Measurements from ENCODE around the gene WDR7.

WDR7 gene

GRCh38 chr18:56743115-56743514, 92.0 kb downstream of the WDR7 start:
- Histone ChIP-seq H3K9me3 (ENCODE audit: low read length) (no peaks in the 10 kb centered on the region), H2AFZ (ENCODE audit: low read depth, low read length) (no peak overlapping the region), H3K4me1 (ENCODE audit: insufficient read depth, low read length) (no peaks in the 10 kb centered on the region), H3K27me3 (ENCODE audit: insufficient read depth, low read length) (no peaks in the 10 kb centered on the region), H3K36me3 (ENCODE audit: insufficient read depth, low read length) (no peaks in the 10 kb centered on the region), H3K4me3 (ENCODE audit: low read length) (no peak overlapping the region)

GRCh38 chr18:56747032-56747658, 96.0 kb downstream of the WDR7 start:
- H3K36me3 ChIP-seq (ENCODE audit: insufficient read depth, low read length): no peaks in the 10 kb centered on the region
- H2AFZ ChIP-seq (ENCODE audit: low read depth, low read length): no peak overlapping the region
- H3K27me3 ChIP-seq (ENCODE audit: insufficient read depth, low read length): no peaks in the 10 kb centered on the region
- H3K4me1 ChIP-seq (ENCODE audit: insufficient read depth, low read length): no peaks in the 10 kb centered on the region
- no peaks in the 10 kb centered on the region for H3K9me3 ChIP-seq (ENCODE audit: low read length)
- H3K4me3 ChIP-seq (ENCODE audit: low read length): no peak overlapping the region

- Histone ChIP-seq H2AFZ (ENCODE audit: low read depth, low read length) (no peak overlapping the region), H3K9me3 (ENCODE audit: low read length) (no peaks in the 10 kb centered on the region), H3K4me1 (ENCODE audit: insufficient read depth, low read length) (no peaks in the 10 kb centered on the region), H3K4me3 (ENCODE audit: low read length) (no peak overlapping the region), H3K36me3 (ENCODE audit: insufficient read depth, low read length) (no peaks in the 10 kb centered on the region), H3K27me3 (ENCODE audit: insufficient read depth, low read length) (no peaks in the 10 kb centered on the region)
These were observed 96.7 kb downstream of the WDR7 start for GRCh38 chr18:56747857-56748256.

- Histone ChIP-seq H3K4me1 (ENCODE audit: insufficient read depth, low read length) (no peaks in the 10 kb centered on the region), H3K9me3 (ENCODE audit: low read length) (no peaks in the 10 kb centered on the region), H3K36me3 (ENCODE audit: insufficient read depth, low read length) (no peaks in the 10 kb centered on the region), H3K27me3 (ENCODE audit: insufficient read depth, low read length) (no peaks in the 10 kb centered on the region), H3K4me3 (ENCODE audit: low read length) (no peak overlapping the region), H2AFZ (ENCODE audit: low read depth, low read length) (no peak overlapping the region)
These were observed 97.6 kb downstream of the WDR7 start for GRCh38 chr18:56748698-56749268.

- H3K9me3 ChIP-seq (ENCODE audit: low read length): no peaks in the 10 kb centered on the region
- H3K4me3 ChIP-seq (ENCODE audit: low read length): no peak overlapping the region
These were observed 105.8 kb downstream of the WDR7 start for GRCh38 chr18:56756966-56757365.

GRCh38 chr18:56770097-56770496, 118.9 kb downstream of the WDR7 start:
- no peak overlapping the region for H3K4me3 ChIP-seq (ENCODE audit: low read length)
- H3K36me3 ChIP-seq (ENCODE audit: insufficient read depth, low read length): no peaks in the 10 kb centered on the region
- H2AFZ ChIP-seq (ENCODE audit: low read depth, low read length): no peak overlapping the region
- peaks cover 5% of the 10 kb centered on the region for H3K9me3 ChIP-seq (ENCODE audit: low read length)
- H3K4me1 ChIP-seq (ENCODE audit: insufficient read depth, low read length): no peaks in the 10 kb centered on the region
- peaks cover 25% of the 10 kb centered on the region for H3K27me3 ChIP-seq (ENCODE audit: insufficient read depth, low read length)

More at GRCh38 chr18:56756966-56757365, 105.8 kb downstream of the WDR7 start:
- no peaks in the 10 kb centered on the region for H3K36me3 ChIP-seq (ENCODE audit: insufficient read depth, low read length)
- H3K4me1 ChIP-seq (ENCODE audit: insufficient read depth, low read length): no peaks in the 10 kb centered on the region
- no peak overlapping the region for H2AFZ ChIP-seq (ENCODE audit: low read depth, low read length)
- H3K27me3 ChIP-seq (ENCODE audit: insufficient read depth, low read length): no peaks in the 10 kb centered on the region

- peaks cover 25% of the 10 kb centered on the region for H3K27me3 ChIP-seq (ENCODE audit: insufficient read depth, low read length)
- peaks cover 5% of the 10 kb centered on the region for H3K9me3 ChIP-seq (ENCODE audit: low read length)
- no peak overlapping the region for H2AFZ ChIP-seq (ENCODE audit: low read depth, low read length)
These were observed 119.7 kb downstream of the WDR7 start for GRCh38 chr18:56770873-56771272.

GRCh38 chr18:56775701-56776100, 124.5 kb downstream of the WDR7 start:
- no peaks in the 10 kb centered on the region for H3K4me1 ChIP-seq (ENCODE audit: insufficient read depth, low read length)
- no peak overlapping the region for H2AFZ ChIP-seq (ENCODE audit: low read depth, low read length)
- no peaks in the 10 kb centered on the region for H3K36me3 ChIP-seq (ENCODE audit: insufficient read depth, low read length)
- peaks cover 3% of the 10 kb centered on the region for H3K9me3 ChIP-seq (ENCODE audit: low read length)
- no peak overlapping the region for H3K4me3 ChIP-seq (ENCODE audit: low read length)
- peaks cover 46% of the 10 kb centered on the region for H3K27me3 ChIP-seq (ENCODE audit: insufficient read depth, low read length)

More at GRCh38 chr18:56770873-56771272, 119.7 kb downstream of the WDR7 start:
- Histone ChIP-seq H3K36me3 (ENCODE audit: insufficient read depth, low read length) (no peaks in the 10 kb centered on the region), H3K4me1 (ENCODE audit: insufficient read depth, low read length) (no peaks in the 10 kb centered on the region), H3K4me3 (ENCODE audit: low read length) (no peak overlapping the region)

GRCh38 chr18:56787390-56787789, 136.2 kb downstream of the WDR7 start:
- Histone ChIP-seq H3K9me3 (ENCODE audit: low read length) (no peaks in the 10 kb centered on the region), H3K4me1 (ENCODE audit: insufficient read depth, low read length) (peaks cover 37% of the 10 kb centered on the region), H3K4me3 (ENCODE audit: low read length) (no peak overlapping the region), H3K27me3 (ENCODE audit: insufficient read depth, low read length) (no peaks in the 10 kb centered on the region), H2AFZ (ENCODE audit: low read depth, low read length) (no peak overlapping the region), H3K36me3 (ENCODE audit: insufficient read depth, low read length) (no peaks in the 10 kb centered on the region)

GRCh38 chr18:56789004-56789888, 138.1 kb downstream of the WDR7 start:
- Histone ChIP-seq H2AFZ (ENCODE audit: low read depth, low read length) (no peak overlapping the region), H3K27me3 (ENCODE audit: insufficient read depth, low read length) (no peaks in the 10 kb centered on the region), H3K36me3 (ENCODE audit: insufficient read depth, low read length) (no peaks in the 10 kb centered on the region), H3K4me1 (ENCODE audit: insufficient read depth, low read length) (peaks cover 36% of the 10 kb centered on the region), H3K9me3 (ENCODE audit: low read length) (no peaks in the 10 kb centered on the region), H3K4me3 (ENCODE audit: low read length) (no peak overlapping the region)

- peaks cover 31% of the 10 kb centered on the region for H3K4me1 ChIP-seq (ENCODE audit: insufficient read depth, low read length)
- H3K4me3 ChIP-seq (ENCODE audit: low read length): no peak overlapping the region
- H2AFZ ChIP-seq (ENCODE audit: low read depth, low read length): no peak overlapping the region
- H3K9me3 ChIP-seq (ENCODE audit: low read length): no peaks in the 10 kb centered on the region
- H3K27me3 ChIP-seq (ENCODE audit: insufficient read depth, low read length): no peaks in the 10 kb centered on the region
- no peaks in the 10 kb centered on the region for H3K36me3 ChIP-seq (ENCODE audit: insufficient read depth, low read length)
These were observed 138.7 kb downstream of the WDR7 start for GRCh38 chr18:56789889-56790180.

GRCh38 chr18:56795381-56795780, 144.2 kb downstream of the WDR7 start:
- H3K27me3 ChIP-seq (ENCODE audit: insufficient read depth, low read length): no peaks in the 10 kb centered on the region
- H3K9me3 ChIP-seq (ENCODE audit: low read length): no peaks in the 10 kb centered on the region
- H3K4me1 ChIP-seq (ENCODE audit: insufficient read depth, low read length): no peaks in the 10 kb centered on the region
- no peaks in the 10 kb centered on the region for H3K36me3 ChIP-seq (ENCODE audit: insufficient read depth, low read length)
- no peak overlapping the region for H2AFZ ChIP-seq (ENCODE audit: low read depth, low read length)
- no peak overlapping the region for H3K4me3 ChIP-seq (ENCODE audit: low read length)

GRCh38 chr18:56799756-56800155, 148.6 kb downstream of the WDR7 start:
- H3K4me3 ChIP-seq (ENCODE audit: low read length): no peak overlapping the region

More at GRCh38 chr18:56799756-56800155, 148.6 kb downstream of the WDR7 start:
- no peaks in the 10 kb centered on the region for H3K36me3 ChIP-seq (ENCODE audit: insufficient read depth, low read length)
- no peak overlapping the region for H2AFZ ChIP-seq (ENCODE audit: low read depth, low read length)
- H3K4me1 ChIP-seq (ENCODE audit: insufficient read depth, low read length): no peaks in the 10 kb centered on the region
- H3K9me3 ChIP-seq (ENCODE audit: low read length): no peaks in the 10 kb centered on the region
- no peaks in the 10 kb centered on the region for H3K27me3 ChIP-seq (ENCODE audit: insufficient read depth, low read length)

Measured in neuron (in vitro differentiated cells).